Right ventricle myocardium inferior (tissue), 1 donor: ENCODE measurements around the gene GTF2IRD1. TPM values are rescaled to one million over a fixed set of nuclear protein-coding genes. Genes with fewer than 3 reads are reported as not detected.
A peak's percentile ranks its signal among the peaks of the same experiment; 100 is the strongest.
"Not testable (repeated sequence)": the region's sequence is repeated elsewhere in the genome, so short reads cannot be mapped to it uniquely, and the experiment has no call there.

ENCODE experiments used
- ATAC-seq: fragments of 200-7000 bp; cut with Tn5 transposase; one replicate; pipeline ENCODE4 v1.9.1; 2020; ENCODE audit warnings: mild to moderate bottlenecking, moderate library complexity
- DNase-seq: peaks from one replicate; pipeline ENCODE4 v3.0.0; 2021; ENCODE audit errors: missing footprints
- intact Hi-C: fragments of 100-400 bp; cut with DNase I; formaldehyde crosslinking; loops from one replicate; pipeline ENCODE4 v1.11.0; 2022
- long read RNA-seq: library from polyadenylated mRNA; unstranded; transcript quantifications from one replicate; pipeline ENCODE4 v2.0.0, GENCODE V29; 2021
- total RNA-seq: library from RNA; stranded (reverse); fragmentation: NEBNext Ultra II Directional; extraction: Animal tissue kit (Norgen Biotek cat#: 25700); gene quantifications from one replicate; pipeline ENCODE4 v1.2.1, GENCODE V29; 2021
- donor health status: DM: no; HTN: yes; CAD: no; lungs with severe emphysema.

The GTF2IRD1 gene
- total RNA-seq: 19.1 TPM
- long read RNA-seq, partial matches to known transcripts: 4 of 14 reads
- long read RNA-seq, other reads (novel, unspliced or antisense): 5 of 14 reads

GRCh38 chr7:74453322-74454011, at the start of gene GTF2IRD1:
TSS of gene GTF2IRD1 (plus strand) at chr7:74453906. CDS start at chr7:74508081, 54,175 bp downstream.
- ATAC-seq: peak; percentile 59
- intact Hi-C loops: loop anchor here (5.0 kb wide), 2 partner anchors 49 to 204 kb away; partner anchors contain the start of gene GTF2I
- peak; percentile 84 for DNase-seq

GRCh38 chr7:74404388-74404700, 49.4 kb upstream of the GTF2IRD1 start:
- no peak for DNase-seq
- no peak for ATAC-seq
- intact Hi-C loops: loop anchor here (10.0 kb wide), 1 partner anchor 540 kb away; the partner anchor contains the start of gene TMEM270

GRCh38 chr7:74404741-74405140, 49.0 kb upstream of the GTF2IRD1 start:
- intact Hi-C loops: loop anchor here (10.0 kb wide), 1 partner anchor 540 kb away; the partner anchor contains the start of gene TMEM270
- DNase-seq (no peak), ATAC-seq (no peak)

GRCh38 chr7:74405191-74405898, 48.4 kb upstream of the GTF2IRD1 start:
- peak; percentile 27 for ATAC-seq
- no peak for DNase-seq
- intact Hi-C loops: loop anchor here (10.0 kb wide), 1 partner anchor 541 kb away; the partner anchor contains the start of gene TMEM270

- DNase-seq (no peak), ATAC-seq (no peak)
- intact Hi-C loops: loop anchor here (10.0 kb wide), 1 partner anchor 541 kb away; the partner anchor contains the start of gene TMEM270
These were observed 47.7 kb upstream of the GTF2IRD1 start for GRCh38 chr7:74405899-74406512.

GRCh38 chr7:74407958-74408357, 45.7 kb upstream of the GTF2IRD1 start:
- no peak for ATAC-seq
- intact Hi-C loops: loop anchor here (10.0 kb wide), 1 partner anchor 543 kb away; the partner anchor contains the start of gene TMEM270
- no peak for DNase-seq

GRCh38 chr7:74409571-74409970, 44.1 kb upstream of the GTF2IRD1 start:
- ATAC-seq (no peak), DNase-seq (peak; percentile 9)
- intact Hi-C loops: loop anchor here (10.0 kb wide), 1 partner anchor 545 kb away; the partner anchor contains the start of gene TMEM270

- intact Hi-C loops: no loop called here
- DNase-seq: no peak
- ATAC-seq: no peak
These were observed 42.9 kb upstream of the GTF2IRD1 start for GRCh38 chr7:74410772-74411171.

GRCh38 chr7:74411571-74411970, 42.1 kb upstream of the GTF2IRD1 start:
- ATAC-seq, intact Hi-C loops: not testable (repeated sequence)
- DNase-seq: peak; percentile 16

GRCh38 chr7:74412056-74412455, 41.6 kb upstream of the GTF2IRD1 start:
- peak; percentile 4 for DNase-seq

GRCh38 chr7:74412603-74413002, 41.1 kb upstream of the GTF2IRD1 start:
- no peak for ATAC-seq
- intact Hi-C loops: no loop called here
- DNase-seq: no peak

More at GRCh38 chr7:74412056-74412455, 41.6 kb upstream of the GTF2IRD1 start:
- ATAC-seq: no peak
- intact Hi-C loops: no loop called here

- intact Hi-C loops: loop anchor here (5.0 kb wide), 1 partner anchor 133 kb away; no protein-coding TSS in a partner anchor
- DNase-seq: peak; percentile 45
- not testable (repeated sequence) for ATAC-seq
These were observed 38.9 kb upstream of the GTF2IRD1 start for GRCh38 chr7:74414595-74415333.

- peak; percentile 87 for ATAC-seq
- intact Hi-C loops: loop anchor here (5.0 kb wide), 1 partner anchor 130 kb away; no protein-coding TSS in a partner anchor
- DNase-seq: peak; percentile 81
These were observed 36.2 kb upstream of the GTF2IRD1 start for GRCh38 chr7:74417419-74417971.

- intact Hi-C loops: loop anchor here (5.0 kb wide), 1 partner anchor 129 kb away; no protein-coding TSS in a partner anchor
- DNase-seq: peak; percentile 42
- no peak for ATAC-seq
These were observed 35.6 kb upstream of the GTF2IRD1 start for GRCh38 chr7:74418076-74418475.

GRCh38 chr7:74418538-74418937, 35.2 kb upstream of the GTF2IRD1 start:
- ATAC-seq (no peak), DNase-seq (no peak)
- intact Hi-C loops: loop anchor here (5.0 kb wide), 1 partner anchor 129 kb away; no protein-coding TSS in a partner anchor

- intact Hi-C loops: loop anchor here (5.0 kb wide), 1 partner anchor 128 kb away; no protein-coding TSS in a partner anchor
- not testable (repeated sequence) for ATAC-seq, DNase-seq
These were observed 34.5 kb upstream of the GTF2IRD1 start for GRCh38 chr7:74419232-74419631.

- intact Hi-C loops: no loop called here
These were observed 33.7 kb upstream of the GTF2IRD1 start for GRCh38 chr7:74420006-74420405.

More at GRCh38 chr7:74420006-74420405, 33.7 kb upstream of the GTF2IRD1 start:
- DNase-seq: no peak
- ATAC-seq: no peak
